Measurements from ENCODE around the gene KNL1.

KNL1 gene

DNA sequence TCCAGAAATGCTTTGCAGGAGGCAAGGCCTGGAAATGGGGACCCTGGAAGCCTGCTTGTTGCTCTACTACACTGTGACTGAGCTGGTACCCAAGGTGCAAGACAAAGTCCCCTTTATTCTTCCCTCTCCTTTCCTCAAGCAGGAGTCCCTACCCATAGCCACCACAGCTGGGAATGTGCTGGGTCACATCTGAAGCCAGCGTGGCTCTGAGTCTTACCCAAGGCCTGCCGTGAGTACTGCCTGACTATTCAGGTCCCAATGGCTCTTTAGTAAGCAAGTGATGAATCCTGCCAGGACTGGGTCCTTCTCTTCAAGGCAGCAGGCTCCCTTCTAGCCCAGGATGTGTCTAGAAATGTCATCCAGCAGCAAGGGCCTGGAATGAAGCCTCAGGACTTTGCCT, 91.3 kb downstream of the KNL1 start:
- no peak for DNase-seq (ENCODE audit: low spot score)
- no peak for TF ChIP-seq CTCF (IDR thresholded peaks at IDR 0.05)
- Histone ChIP-seq H3K27ac (no peak overlapping the region), H3K4me3 (no peak overlapping the region)

- Histone ChIP-seq H3K4me3 (no peak overlapping the region), H3K27ac (no peak overlapping the region)
- DNase-seq (ENCODE audit: low spot score), result no peak
- no peak for TF ChIP-seq CTCF (IDR thresholded peaks at IDR 0.05)
Observed at GRCh38 chr15:40688932-40689799, 95.1 kb downstream of the KNL1 start.

DNA sequence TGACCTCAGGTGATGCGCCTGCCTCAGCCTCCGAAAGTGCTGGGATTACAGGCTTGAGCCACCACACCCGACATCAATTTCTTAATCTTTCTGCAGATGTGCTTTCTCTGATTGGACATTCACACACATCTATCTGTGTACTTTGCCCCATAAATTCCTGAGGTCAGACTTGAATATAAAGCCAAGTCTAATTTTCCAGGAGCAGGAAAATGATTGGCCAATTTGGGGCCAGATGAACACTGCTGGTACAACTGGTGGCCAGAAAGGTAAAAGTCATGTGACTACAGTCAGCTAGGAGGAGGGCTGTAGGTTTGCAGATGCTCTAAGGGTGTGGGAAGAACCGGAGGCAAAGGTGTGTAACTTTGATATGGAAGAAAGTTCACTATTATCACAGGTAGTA, 97.7 kb downstream of the KNL1 start:
- Histone ChIP-seq H3K27ac (no peak overlapping the region), H3K4me3 (no peak overlapping the region)
- DNase-seq (ENCODE audit: low spot score), result no peak
- no peak for TF ChIP-seq CTCF (IDR thresholded peaks at IDR 0.05)

GRCh38 chr15:40693904-40694687, 100.0 kb downstream of the KNL1 start:
- no peak for TF ChIP-seq CTCF (IDR thresholded peaks at IDR 0.05)
- peak overlapping the region; percentile 94 to 98 for H3K27ac ChIP-seq
- peak overlapping the region; percentile 86 for H3K4me3 ChIP-seq
- no peak for DNase-seq (ENCODE audit: low spot score)

DNA sequence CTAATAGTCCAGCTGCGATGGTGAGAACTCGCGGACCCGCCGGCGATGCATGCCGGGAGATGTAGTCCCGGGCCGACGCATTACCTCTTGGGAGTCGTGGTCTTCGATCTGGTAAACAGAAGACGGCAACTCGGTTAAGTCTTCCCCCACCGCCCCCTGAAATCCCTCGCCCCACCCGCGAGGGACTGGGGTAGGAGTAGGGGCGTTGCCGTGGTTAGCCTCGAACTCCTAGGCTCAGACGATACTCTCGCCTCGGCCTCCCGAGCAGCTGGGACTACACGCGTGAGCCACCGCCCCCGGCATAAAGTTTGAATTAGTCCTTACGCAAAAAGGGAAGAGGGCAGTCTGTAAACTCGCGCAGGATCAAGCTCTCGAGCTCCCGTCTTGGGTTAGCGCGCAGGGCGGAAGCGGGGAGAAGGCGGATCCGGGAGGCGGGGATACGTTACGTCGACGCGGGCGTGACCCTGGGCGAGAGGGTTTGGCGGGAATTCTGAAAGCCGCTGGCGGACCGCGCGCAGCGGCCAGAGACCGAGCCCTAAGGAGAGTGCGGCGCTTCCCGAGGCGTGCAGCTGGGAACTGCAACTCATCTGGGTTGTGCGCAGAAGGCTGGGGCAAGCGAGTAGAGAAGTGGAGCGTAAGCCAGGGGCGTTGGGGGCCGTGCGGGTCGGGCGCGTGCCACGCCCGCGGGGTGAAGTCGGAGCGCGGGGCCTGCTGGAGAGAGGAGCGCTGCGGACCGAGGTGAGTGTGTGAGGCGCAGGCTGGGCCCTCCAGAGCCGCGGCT, 100.8 kb downstream of the KNL1 start, which contains the start of gene RAD51:
Gene RAD51 (plus strand): TSS at position 487 of the 781 bp plus-strand sequence. CDS start 3,585 bp downstream, outside the sequence.
- Histone ChIP-seq H3K27ac (peak within 1 kb of the TSS; percentile 94 to 98), H3K4me3 (peak within 1 kb of the TSS; percentile 86)
- no peak for TF ChIP-seq CTCF (IDR thresholded peaks at IDR 0.05)
- peak; percentile 91 for DNase-seq (ENCODE audit: low spot score)

DNA sequence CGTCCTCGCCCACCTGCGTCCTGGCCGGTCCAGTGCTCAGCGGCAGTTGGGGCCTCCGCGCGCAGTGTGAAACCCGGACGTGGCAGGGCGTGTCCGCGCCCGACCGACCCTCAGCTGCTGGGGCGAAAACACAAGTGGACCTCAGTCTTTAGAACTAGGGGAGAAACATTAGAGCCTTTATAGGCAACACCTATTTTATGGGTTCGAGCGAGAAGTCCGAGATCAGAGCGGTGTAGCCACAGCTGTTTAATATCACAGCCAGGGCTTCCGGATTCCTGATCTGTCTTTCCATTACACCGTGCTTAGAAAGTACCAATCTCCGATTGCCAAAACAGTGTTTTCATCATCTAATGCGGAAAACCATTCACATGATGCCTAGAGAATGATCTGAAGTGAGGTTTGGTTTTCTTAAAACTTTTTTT, 101.4 kb downstream of the KNL1 start:
- H3K27ac ChIP-seq, result peak overlapping the region in 1 of 2 donors; percentile 98
- peak overlapping the region; percentile 86 for H3K4me3 ChIP-seq
- DNase-seq (ENCODE audit: low spot score), result no peak
- TF ChIP-seq CTCF (IDR thresholded peaks at IDR 0.05), result no peak
